GM20000 (cell line): ENCODE data around the gene FHL1.

ENCODE experiments used
- DNase-seq: peaks from one replicate; pipeline ENCODE4 v3.0.0; 2012; ENCODE audit warnings: low spot score
- CTCF ChIP-seq: IDR thresholded peaks from 2 replicates; pipeline ENCODE4 v1.5.1; 2012; ENCODE audit warnings: mild to moderate bottlenecking, control low read depth; ENCODE audit errors: extremely low read depth, missing control alignments

The FHL1 gene

GRCh38 chrX:136201601-136202000 is 54.3 kb downstream of the FHL1 start:
- TF ChIP-seq CTCF, result no peak
- DNase-seq, result no peak

DNA sequence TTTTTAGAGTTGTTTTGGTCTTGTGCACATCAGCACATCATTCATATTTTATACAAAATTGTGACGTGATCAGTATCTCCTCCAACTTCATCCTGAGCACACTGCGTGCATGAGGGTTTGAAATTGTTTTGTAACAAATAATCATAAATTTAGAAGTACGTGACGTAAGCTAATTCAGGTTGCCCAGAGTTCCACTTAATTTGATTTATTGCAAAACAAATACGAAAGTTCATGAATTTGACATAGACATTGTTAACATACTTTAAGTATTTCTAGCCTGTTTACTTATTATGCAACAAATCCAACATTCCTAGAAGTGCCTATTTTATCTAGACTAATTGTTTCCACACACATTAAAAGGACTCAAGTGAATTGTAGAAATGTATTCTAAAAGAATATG is 55.6 kb downstream of the FHL1 start:
- DNase-seq, result no peak
- TF ChIP-seq CTCF, result no peak

GRCh38 chrX:136203438-136203837 is 56.1 kb downstream of the FHL1 start:
- no peak for TF ChIP-seq CTCF
- no peak for DNase-seq

DNA sequence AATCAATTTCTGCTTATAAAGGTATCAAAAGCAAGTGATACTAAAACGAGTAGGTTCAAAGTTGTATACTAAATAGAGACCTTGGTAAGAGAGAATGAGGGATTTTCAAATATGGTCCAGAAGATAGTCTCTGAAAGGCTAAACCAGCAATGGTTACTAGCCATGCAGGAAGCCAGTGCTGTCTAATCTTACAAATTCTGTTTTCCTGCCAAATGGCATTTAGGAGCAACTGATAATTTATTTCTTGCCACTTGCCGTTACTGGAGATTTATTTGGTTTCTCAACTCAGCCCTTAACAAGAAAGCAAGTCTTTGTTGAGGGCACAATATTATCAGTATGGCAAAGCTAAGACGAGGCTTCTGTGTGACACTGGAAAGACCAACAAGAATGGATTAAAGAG is 56.6 kb downstream of the FHL1 start:
- no peak for TF ChIP-seq CTCF
- DNase-seq, result no peak

DNA sequence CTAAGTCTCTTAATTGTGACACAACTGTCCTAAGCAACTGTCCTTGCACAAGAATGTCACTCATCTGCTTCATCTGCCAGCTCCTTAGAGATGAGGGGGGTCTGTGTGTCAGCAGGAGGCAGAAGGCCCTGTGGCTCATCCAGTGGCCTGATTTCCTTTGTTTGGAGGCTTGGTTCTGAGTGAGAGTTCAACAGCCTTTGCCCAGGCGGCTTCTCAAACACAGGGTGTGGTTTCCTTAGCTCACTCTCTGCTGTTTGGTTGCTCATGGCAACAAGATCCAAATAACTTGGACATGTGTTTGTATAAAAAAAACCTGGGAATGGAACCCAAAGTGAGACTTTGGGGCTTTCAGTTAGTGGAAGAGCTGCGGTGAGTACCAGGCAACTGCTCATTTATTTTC is 57.2 kb downstream of the FHL1 start:
- DNase-seq, result no peak
- no peak for TF ChIP-seq CTCF

DNA sequence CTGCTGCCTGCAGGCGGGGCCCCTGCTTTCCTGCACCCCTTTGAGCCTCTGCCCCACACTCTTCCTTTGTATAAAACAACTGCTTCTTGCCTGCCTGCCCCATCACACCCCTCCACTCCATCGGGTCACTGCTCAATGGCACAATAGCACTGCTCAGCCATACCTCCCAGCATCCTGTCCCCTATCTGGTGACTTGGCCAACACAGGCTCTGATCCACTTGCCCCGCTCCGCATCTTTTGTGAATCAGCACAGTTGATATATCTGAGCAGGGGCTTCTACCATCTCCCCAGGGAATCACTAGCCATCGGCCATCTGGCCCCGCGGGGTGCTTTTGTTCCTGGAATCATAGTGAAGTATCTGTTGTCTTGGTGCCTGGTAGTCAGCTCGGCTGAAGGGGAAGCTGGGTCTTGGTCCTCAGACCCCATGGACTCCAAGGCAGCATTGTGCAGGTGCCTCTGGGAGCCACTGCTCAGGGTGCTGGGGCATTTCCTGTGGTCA is 58.6 kb downstream of the FHL1 start:
- TF ChIP-seq CTCF, result no peak
- DNase-seq, result no peak

GRCh38 chrX:136206916-136207315 is 59.6 kb downstream of the FHL1 start:
- TF ChIP-seq CTCF, result no peak
- DNase-seq, result no peak
